Measurements from ENCODE around the gene TIE1. TPM values are rescaled to one million over a fixed set of nuclear protein-coding genes. Genes with fewer than 3 reads are reported as not detected.

The TIE1 gene
- total RNA-seq, 1 experiment from 2014 or later: 1.2 TPM

GRCh38 chr1:43346636-43347035 lies 45.9 kb downstream of the TIE1 start:
- H2AFZ ChIP-seq (ENCODE audit: low read length): no peak overlapping the region
- no CpG with 5 or more reads among the region's 5 CpGs for WGBS (ENCODE audit: extremely low coverage, insufficient read length, low lambda C conversion rate)

More at GRCh38 chr1:43346636-43347035, 45.9 kb downstream of the TIE1 start:
- no peak overlapping the region for H4K8ac ChIP-seq (replicated peaks; ENCODE audit: insufficient read length, low read depth, low read length)
- H3K27ac Mint-ChIP-seq: no peak overlapping the region
- no peak overlapping the region for H3K18ac ChIP-seq (ENCODE audit: insufficient read length, low read depth, low read length)
- no peaks in the 10 kb centered on the region for H3K36me3 Mint-ChIP-seq (ENCODE audit: insufficient read depth in 1 of 3, low read depth in 3 of 3)
- no peak overlapping the region for H3K4me2 ChIP-seq (ENCODE audit: insufficient read depth, insufficient read length, low read length)
- no peaks in the 10 kb centered on the region for H4K20me1 ChIP-seq (ENCODE audit: control insufficient read depth, insufficient read depth, insufficient read length)
- no peak overlapping the region for H3K27ac ChIP-seq (ENCODE audit: insufficient read length, low read depth, low read length)
- no peak overlapping the region for H3T11ph ChIP-seq (ENCODE audit: low read length)
- no peak overlapping the region for H3K4me3 Mint-ChIP-seq
- no peak overlapping the region for H2BK120ac ChIP-seq (ENCODE audit: low read depth, low read length, poor library complexity, severe bottlenecking)
- H3K4ac ChIP-seq (ENCODE audit: low read depth, low read length): no peak overlapping the region
- peaks cover 5% of the 10 kb centered on the region for H3K4me1 ChIP-seq (ENCODE audit: insufficient read depth, low read length)
- H3K14ac ChIP-seq (ENCODE audit: insufficient read depth, low read length): no peak overlapping the region
- no peak overlapping the region for H3K9ac ChIP-seq (ENCODE audit: extremely low read depth, insufficient read length, low read length)
- no peak overlapping the region for H2AK5ac ChIP-seq (ENCODE audit: insufficient read length, low read length)
- H3K9me3 Mint-ChIP-seq: no peaks in the 10 kb centered on the region
- no peak overlapping the region for H4K5ac ChIP-seq (ENCODE audit: insufficient read length, low read depth, low read length)
- no peaks in the 10 kb centered on the region for H3K79me2 ChIP-seq (ENCODE audit: insufficient read depth, low read length)
- no peak overlapping the region for H2BK20ac ChIP-seq (ENCODE audit: low read depth, low read length, poor library complexity, severe bottlenecking)
- H3K79me1 ChIP-seq (ENCODE audit: insufficient read depth, low read depth, low read length, poor library complexity, severe bottlenecking): no peaks in the 10 kb centered on the region
- no peak overlapping the region for H3K56ac ChIP-seq (ENCODE audit: insufficient read length, low read depth, low read length)
- H4K91ac ChIP-seq (ENCODE audit: insufficient read length, low read depth, low read length): no peak overlapping the region
- H2BK15ac ChIP-seq (ENCODE audit: low read depth, low read length): no peak overlapping the region
- H3K27me3 ChIP-seq (ENCODE audit: insufficient read depth, low read length): peaks cover 4% of the 10 kb centered on the region
- H2BK5ac ChIP-seq (ENCODE audit: insufficient read length, low read length): no peak overlapping the region
- H3K9me3 ChIP-seq (ENCODE audit: control insufficient read depth, low read depth, low read length): no peaks in the 10 kb centered on the region
- TF ChIP-seq, protein P1, sequence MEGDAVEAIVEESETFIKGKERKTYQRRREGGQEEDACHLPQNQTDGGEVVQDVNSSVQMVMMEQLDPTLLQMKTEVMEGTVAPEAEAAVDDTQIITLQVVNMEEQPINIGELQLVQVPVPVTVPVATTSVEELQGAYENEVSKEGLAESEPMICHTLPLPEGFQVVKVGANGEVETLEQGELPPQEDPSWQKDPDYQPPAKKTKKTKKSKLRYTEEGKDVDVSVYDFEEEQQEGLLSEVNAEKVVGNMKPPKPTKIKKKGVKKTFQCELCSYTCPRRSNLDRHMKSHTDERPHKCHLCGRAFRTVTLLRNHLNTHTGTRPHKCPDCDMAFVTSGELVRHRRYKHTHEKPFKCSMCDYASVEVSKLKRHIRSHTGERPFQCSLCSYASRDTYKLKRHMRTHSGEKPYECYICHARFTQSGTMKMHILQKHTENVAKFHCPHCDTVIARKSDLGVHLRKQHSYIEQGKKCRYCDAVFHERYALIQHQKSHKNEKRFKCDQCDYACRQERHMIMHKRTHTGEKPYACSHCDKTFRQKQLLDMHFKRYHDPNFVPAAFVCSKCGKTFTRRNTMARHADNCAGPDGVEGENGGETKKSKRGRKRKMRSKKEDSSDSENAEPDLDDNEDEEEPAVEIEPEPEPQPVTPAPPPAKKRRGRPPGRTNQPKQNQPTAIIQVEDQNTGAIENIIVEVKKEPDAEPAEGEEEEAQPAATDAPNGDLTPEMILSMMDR (conservative IDR thresholded peaks at IDR 0.05): no peak
- peaks cover 10% of the 10 kb centered on the region for H3K23me2 ChIP-seq (ENCODE audit: insufficient read length, low read depth, low read length, poor library complexity, severe bottlenecking)
- H2BK12ac ChIP-seq (ENCODE audit: insufficient read length, low read depth, low read length): no peak overlapping the region
- peaks cover 16% of the 10 kb centered on the region for H3K27me3 Mint-ChIP-seq (ENCODE audit: low read depth)
- no peak overlapping the region for H3K23ac ChIP-seq (ENCODE audit: insufficient read length, low read depth, low read length)
- no peak for DNase-seq
- H3K4me1 Mint-ChIP-seq: peaks cover 35 to 47% of the 10 kb centered on the region in 2 experiments
